DOHH2 (cell line): ENCODE measurements around the gene PRDM1.

Source experiments
- H3F3A ChIP-seq: fragments of 200-600 bp; sonication (generic), shearing (Covaris generic); 2 replicates; pipeline ENCODE4 v1.6.0; 2016; ENCODE audit warnings: antibody characterized with exemption, mild to moderate bottlenecking; ENCODE audit not compliant: control insufficient read depth, insufficient read depth
- H3K27ac ChIP-seq: fragments of 200-600 bp; sonication (generic); 2 replicates; pipeline ENCODE4 v1.5.1; 2014; ENCODE audit warnings: low read depth, mild to moderate bottlenecking, low read length, moderate library complexity
- H3K27me3 ChIP-seq: fragments of 200-600 bp; sonication (generic); 2 replicates; pipeline ENCODE4 v1.6.1; 2014; ENCODE audit warnings: mild to moderate bottlenecking, low read length, mixed read lengths; ENCODE audit not compliant: control insufficient read depth
- H3K36me3 ChIP-seq: fragments of 200-600 bp; sonication (generic); 2 replicates; pipeline ENCODE4 v1.6.1; 2014; ENCODE audit warnings: mild to moderate bottlenecking, low read length, moderate library complexity, mixed read lengths; ENCODE audit not compliant: control insufficient read depth
- H3K4me1 ChIP-seq: fragments of 200-600 bp; sonication (generic); 2 replicates; pipeline ENCODE4 v1.6.1; 2014; ENCODE audit warnings: mild to moderate bottlenecking, low read length, mixed read lengths; ENCODE audit not compliant: control insufficient read depth
- H3K4me2 ChIP-seq: fragments of 200-600 bp; sonication (generic); 2 replicates; pipeline ENCODE4 v1.6.0; 2014; ENCODE audit warnings: mild to moderate bottlenecking, low read length, moderate library complexity
- H3K4me3 ChIP-seq: fragments of 200-600 bp; sonication (generic); 2 replicates; pipeline ENCODE4 v1.5.1; 2014; ENCODE audit warnings: mild to moderate bottlenecking, low read length, mixed read lengths
- H3K79me2 ChIP-seq: fragments of 200-600 bp; sonication (generic); 2 replicates; pipeline ENCODE4 v1.6.1; 2014; ENCODE audit warnings: mild to moderate bottlenecking, low read length, mixed read lengths; ENCODE audit not compliant: control insufficient read depth
- H3K9me2 ChIP-seq: fragments of 200-600 bp; sonication (generic); replicated peaks from 2 replicates; pipeline ENCODE4 v1.6.1; 2014; ENCODE audit warnings: mild to moderate bottlenecking, low read length, mixed read lengths; ENCODE audit not compliant: control insufficient read depth
- H3K9me3 ChIP-seq: fragments of 200-600 bp; sonication (generic); 2 replicates; pipeline ENCODE4 v1.6.1; 2014; ENCODE audit warnings: antibody characterized with exemption, low read length, mixed read lengths; ENCODE audit not compliant: control insufficient read depth, insufficient read depth
- H4K20me1 ChIP-seq: fragments of 200-600 bp; sonication (generic); 2 replicates; pipeline ENCODE4 v1.6.0; 2014; ENCODE audit warnings: low read depth, mild to moderate bottlenecking, antibody characterized with exemption, low read length, moderate library complexity; ENCODE audit not compliant: control insufficient read depth, insufficient read depth
- EZH2phosphoT487 ChIP-seq: fragments of 200-600 bp; sonication (generic); IDR thresholded peaks from 2 replicates; pipeline ENCODE4 v1.6.1; 2017; ENCODE audit warnings: borderline replicate concordance, mild to moderate bottlenecking, antibody characterized with exemption, low read length, moderate library complexity, mixed read lengths
- TF ChIP-seq, protein P1 (sequence below): fragments of 200-600 bp; sonication (generic); IDR thresholded peaks from one replicate; pipeline ENCODE4 v1.5.1; 2014; ENCODE audit warnings: antibody characterized with exemption, mild to moderate bottlenecking, low read depth, low read length; ENCODE audit not compliant: poor library complexity, severe bottlenecking

The PRDM1 gene

DNA sequence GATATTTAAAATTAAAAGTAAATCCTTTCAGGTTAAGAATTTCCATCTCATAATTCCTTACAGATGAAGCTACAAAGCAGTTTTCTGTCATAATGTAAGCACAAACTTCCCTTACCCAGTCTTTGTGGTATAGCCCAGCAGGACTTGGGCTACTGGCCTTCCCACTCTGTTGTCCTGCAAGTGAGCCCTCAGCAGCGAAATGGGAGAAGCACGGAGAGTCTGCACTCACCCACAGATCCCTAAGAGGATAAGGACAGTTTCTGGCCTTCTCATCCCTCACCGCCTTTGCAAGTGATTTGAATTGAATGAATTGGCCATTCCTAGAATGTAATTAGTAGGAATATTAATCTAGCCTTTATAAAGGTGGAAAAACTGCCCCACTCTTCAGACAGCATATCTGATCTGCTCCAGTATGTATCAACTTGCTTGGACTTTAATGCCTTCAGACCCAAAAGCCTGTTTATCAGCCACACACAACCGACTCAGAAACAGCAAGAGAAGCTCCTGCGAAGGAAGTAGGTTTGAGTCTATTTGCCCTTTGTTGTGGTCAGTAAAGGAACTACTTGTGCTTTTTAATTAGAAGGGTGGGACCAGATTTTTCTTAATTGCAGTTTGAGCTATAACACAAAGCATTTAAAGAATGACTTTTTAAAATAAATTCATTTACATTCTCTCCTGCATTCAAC is 29.9 kb upstream of the PRDM1 start:
- no peak for TF ChIP-seq EZH2phosphoT487
- TF ChIP-seq, protein P1, sequence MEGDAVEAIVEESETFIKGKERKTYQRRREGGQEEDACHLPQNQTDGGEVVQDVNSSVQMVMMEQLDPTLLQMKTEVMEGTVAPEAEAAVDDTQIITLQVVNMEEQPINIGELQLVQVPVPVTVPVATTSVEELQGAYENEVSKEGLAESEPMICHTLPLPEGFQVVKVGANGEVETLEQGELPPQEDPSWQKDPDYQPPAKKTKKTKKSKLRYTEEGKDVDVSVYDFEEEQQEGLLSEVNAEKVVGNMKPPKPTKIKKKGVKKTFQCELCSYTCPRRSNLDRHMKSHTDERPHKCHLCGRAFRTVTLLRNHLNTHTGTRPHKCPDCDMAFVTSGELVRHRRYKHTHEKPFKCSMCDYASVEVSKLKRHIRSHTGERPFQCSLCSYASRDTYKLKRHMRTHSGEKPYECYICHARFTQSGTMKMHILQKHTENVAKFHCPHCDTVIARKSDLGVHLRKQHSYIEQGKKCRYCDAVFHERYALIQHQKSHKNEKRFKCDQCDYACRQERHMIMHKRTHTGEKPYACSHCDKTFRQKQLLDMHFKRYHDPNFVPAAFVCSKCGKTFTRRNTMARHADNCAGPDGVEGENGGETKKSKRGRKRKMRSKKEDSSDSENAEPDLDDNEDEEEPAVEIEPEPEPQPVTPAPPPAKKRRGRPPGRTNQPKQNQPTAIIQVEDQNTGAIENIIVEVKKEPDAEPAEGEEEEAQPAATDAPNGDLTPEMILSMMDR, result no peak
- no peaks in the 10 kb centered on the region for H3K4me1 ChIP-seq
- H3K9me2 ChIP-seq, result no peaks in the 10 kb centered on the region
- H3K36me3 ChIP-seq, result no peaks in the 10 kb centered on the region
- no peak overlapping the region for H3K27ac ChIP-seq
- H3F3A ChIP-seq, result no peaks in the 10 kb centered on the region
- H3K9me3 ChIP-seq, result no peaks in the 10 kb centered on the region
- H3K27me3 ChIP-seq, result peaks cover 6% of the 10 kb centered on the region; the same call in 1 of the 2 replicates
- H4K20me1 ChIP-seq, result no peaks in the 10 kb centered on the region
- H3K4me2 ChIP-seq, result no peak overlapping the region
- no peak overlapping the region for H3K4me3 ChIP-seq
- H3K79me2 ChIP-seq, result no peaks in the 10 kb centered on the region

DNA sequence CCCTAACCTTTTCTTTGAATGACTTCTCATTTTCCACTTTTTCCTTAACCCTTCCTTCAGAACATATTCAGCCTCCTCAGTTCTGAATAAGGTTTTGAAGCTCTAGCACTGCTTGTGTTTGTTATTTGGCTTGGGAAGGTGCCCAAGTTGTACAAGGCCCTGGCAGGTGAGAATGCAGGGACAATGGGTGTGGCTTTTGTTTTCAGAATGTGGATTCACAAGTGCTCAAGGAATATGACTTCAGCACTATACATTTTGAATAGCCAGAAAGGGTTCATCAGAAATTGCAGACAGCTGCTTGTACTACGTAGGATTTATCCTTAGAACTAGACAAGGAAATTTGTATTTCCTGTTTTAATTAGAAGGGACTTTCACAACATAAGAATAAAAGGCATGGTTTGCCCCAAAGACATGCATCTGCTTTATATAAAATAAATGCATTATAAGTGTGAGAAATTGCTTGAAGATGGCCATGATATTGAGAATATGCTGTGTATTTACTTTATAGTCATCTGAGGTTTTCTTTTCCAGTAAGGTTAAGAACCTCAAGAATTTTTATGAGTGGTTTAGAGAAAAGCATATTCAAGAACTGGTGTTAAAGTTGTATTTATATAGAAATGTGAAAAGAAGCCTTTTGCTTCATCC is 29.3 kb upstream of the PRDM1 start:
- H3K4me3 ChIP-seq, result no peak overlapping the region
- peaks cover 6% of the 10 kb centered on the region; the same call in 1 of the 2 replicates for H3K27me3 ChIP-seq
- TF ChIP-seq EZH2phosphoT487, result no peak
- TF ChIP-seq, protein P1, result no peak
- no peaks in the 10 kb centered on the region for H3K9me2 ChIP-seq
- H4K20me1 ChIP-seq, result no peaks in the 10 kb centered on the region
- H3K36me3 ChIP-seq, result no peaks in the 10 kb centered on the region
- no peaks in the 10 kb centered on the region for H3K9me3 ChIP-seq
- H3K4me1 ChIP-seq, result no peaks in the 10 kb centered on the region
- H3K79me2 ChIP-seq, result no peaks in the 10 kb centered on the region
- H3F3A ChIP-seq, result no peaks in the 10 kb centered on the region
- H3K27ac ChIP-seq, result no peak overlapping the region
- H3K4me2 ChIP-seq, result no peak overlapping the region

DNA sequence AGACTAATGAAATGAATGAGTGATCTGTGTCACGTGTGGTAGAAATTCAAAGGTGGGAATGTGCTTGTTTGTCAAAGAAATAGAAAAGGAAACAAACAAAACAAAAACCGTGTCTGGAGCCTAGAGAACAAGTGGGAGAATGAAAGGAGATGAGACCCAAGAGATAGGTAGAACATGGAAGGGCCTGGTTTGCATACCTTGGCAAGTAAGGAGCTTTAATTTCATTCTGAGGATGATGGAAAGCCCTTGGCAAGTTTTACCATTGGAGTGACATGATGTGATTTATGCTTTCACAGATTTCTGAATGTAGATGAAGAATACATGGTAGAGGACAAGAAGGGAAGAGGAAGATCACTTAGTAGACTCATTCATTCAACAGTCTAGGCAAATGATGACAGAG is 26.8 kb upstream of the PRDM1 start:
- TF ChIP-seq, protein P1, result no peak
- TF ChIP-seq EZH2phosphoT487, result no peak
- H3K36me3 ChIP-seq, result no peaks in the 10 kb centered on the region
- no peaks in the 10 kb centered on the region for H3K9me2 ChIP-seq
- H3K27ac ChIP-seq, result no peak overlapping the region
- no peaks in the 10 kb centered on the region for H3K79me2 ChIP-seq
- no peaks in the 10 kb centered on the region for H3F3A ChIP-seq
- no peak overlapping the region for H3K4me3 ChIP-seq
- H3K9me3 ChIP-seq, result no peaks in the 10 kb centered on the region
- no peaks in the 10 kb centered on the region for H4K20me1 ChIP-seq
- H3K27me3 ChIP-seq, result 0 out of 2 replicates have a peak, but pooled peaks cover 2% of the 10 kb centered on the region
- no peaks in the 10 kb centered on the region for H3K4me1 ChIP-seq
- no peak overlapping the region for H3K4me2 ChIP-seq
